Kidney (tissue), 14 donors: ENCODE results near the gene SETD1B. TPM values are rescaled to one million over a fixed set of nuclear protein-coding genes. Genes with fewer than 3 reads are reported as not detected.

ENCODE experiments used
- DNase-seq, 5 donors: peaks; one replicate each; pipeline ENCODE4 v3.0.0-alpha.2; 2013 to 2020
- FAIRE-seq: peaks from 2 replicates; lab custom pipeline; 2012; peaks lifted over from hg19 to GRCh38; lab: Jason Lieb, UNC
- H3K27ac ChIP-seq, 2 donors: one replicate each; pipeline ENCODE4 v1.7.0; 2013; ENCODE audit warnings: low read depth in 2 of 2, low read length in 2 of 2, inconsistent platforms in 1 of 2
- H3K27me3 ChIP-seq: one replicate; pipeline ENCODE4 v1.7.1; 2013; ENCODE audit warnings: low read length, inconsistent platforms; ENCODE audit not compliant: control insufficient read depth, insufficient read depth
- H3K36me3 ChIP-seq, 3 donors: one replicate each; pipeline versions ENCODE4 v1.7.0 to v1.7.1; 2013; ENCODE audit warnings: low read length in 3 of 3, control low read depth in 1 of 3, inconsistent platforms in 1 of 3; ENCODE audit not compliant: insufficient read depth in 3 of 3, control insufficient read depth in 2 of 3
- H3K4me1 ChIP-seq, 3 donors: one replicate each; pipeline versions ENCODE4 v1.7.0 to v1.7.1; 2013; ENCODE audit warnings: low read length in 3 of 3, inconsistent platforms in 1 of 3, low read depth in 1 of 3; ENCODE audit not compliant: control insufficient read depth in 2 of 3, insufficient read depth in 2 of 3
- H3K4me3 ChIP-seq, 3 donors: one replicate each; pipeline versions ENCODE4 v1.7.0 to v1.8.1; 2013; ENCODE audit warnings: low read length in 3 of 3, control low read depth in 1 of 3, inconsistent platforms in 1 of 3
- H3K9ac ChIP-seq, 3 donors: one replicate each; pipeline versions ENCODE4 v1.7.0 to v1.7.1; 2013; ENCODE audit warnings: low read length in 3 of 3, control low read depth in 1 of 3, inconsistent platforms in 1 of 3
- H3K9me3 ChIP-seq, 3 donors: one replicate each; pipeline versions ENCODE4 v1.7.0 to v1.7.1; 2013; ENCODE audit warnings: low read length in 3 of 3, control low read depth in 1 of 3, inconsistent platforms in 1 of 3; ENCODE audit not compliant: control insufficient read depth in 2 of 3, insufficient read depth in 1 of 3
- CTCF ChIP-seq: IDR thresholded peaks from 3 replicates; pipeline ENCODE4 v1.5.1; 2012; ENCODE audit warnings: mild to moderate bottlenecking, moderate library complexity, borderline replicate concordance; ENCODE audit not compliant: insufficient read depth; ENCODE audit errors: extremely low read depth
- intact Hi-C: fragments of 100-400 bp; cut with DNase I; formaldehyde crosslinking; loops from one replicate; pipeline ENCODE4 v1.11.1; 2022
- polyA plus RNA-seq: library from polyadenylated mRNA; stranded (reverse); fragments of 350-450 nt; fragmentation: Illumina TruSeq; extraction: RNeasy Lipid Tissue Mini Kit (QIAGEN cat#74804); gene quantifications from one replicate; pipeline ENCODE4 v1.2.3, GENCODE V29; 2014; ENCODE audit warnings: low read depth, low replicate concordance; ENCODE audit not compliant: insufficient read depth
- total RNA-seq: library from RNA; stranded (reverse); fragmentation: NEBNext Ultra II Directional; extraction: Animal tissue kit (Norgen Biotek cat#: 25700); gene quantifications from one replicate; pipeline ENCODE4 v1.2.1, GENCODE V29; 2021
- donor health status: control.
- donor health status: control.
- donor health status: control.
- donor health status: control.
- donor health status: control.
- donor health status: DM: yes; HTN: yes; CAD: no.
- donor health status: Normal renal cell carcinoma (clear cell type).

The SETD1B gene
- total and polyA plus RNA-seq, 2 donors from 2014 or later: 3.5 to 34.5 TPM

GRCh38 chr12:121857322-121858246, 53.8 kb downstream of the SETD1B start:
- Histone ChIP-seq H3K4me1 (peaks cover 0 to 21% (median 4%) of the 10 kb centered on the region in 3 donors), H3K36me3 (no peaks in the 10 kb centered on the region), H3K4me3 (peak overlapping the region in 2 of 3 donors; percentile 60 to 65), H3K27ac (peak overlapping the region; percentile 85 to 93), H3K9me3 (no peaks in the 10 kb centered on the region), H3K27me3 (no peaks in the 10 kb centered on the region), H3K9ac (peak overlapping the region in 1 of 3 donors; percentile 79)
- TF ChIP-seq CTCF: no peak
- intact Hi-C loops: no loop called here
- DNase-seq (peak in 3 of 5 donors; percentile 28 to 56 (median 31)), FAIRE-seq (no peak)

DNA sequence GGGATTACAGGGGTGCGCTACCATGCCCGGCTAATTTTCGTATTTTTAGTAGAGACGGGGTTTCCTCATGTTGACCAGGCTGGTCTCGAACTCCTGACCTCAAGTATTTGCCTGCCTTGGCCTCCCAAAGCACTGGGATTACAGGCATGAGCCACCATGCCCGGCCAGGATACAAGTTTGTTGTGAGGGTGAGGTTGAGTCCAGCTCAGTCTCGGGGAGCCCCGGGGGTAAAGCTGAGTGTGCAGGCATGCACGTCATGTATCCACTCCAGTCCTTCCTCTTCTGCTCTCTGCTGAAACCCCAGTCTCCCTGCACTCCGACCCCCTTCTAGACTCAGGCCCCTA, 54.5 kb downstream of the SETD1B start:
- no peaks in the 10 kb centered on the region for H3K36me3 ChIP-seq
- FAIRE-seq: no peak
- no peak for DNase-seq
- no peaks in the 10 kb centered on the region for H3K9me3 ChIP-seq
- H3K27me3 ChIP-seq: no peaks in the 10 kb centered on the region
- no peak for TF ChIP-seq CTCF
- H3K4me1 ChIP-seq: peaks cover 0 to 21% (median 4%) of the 10 kb centered on the region in 3 donors
- H3K4me3 ChIP-seq: peak overlapping the region in 2 of 3 donors; percentile 60 to 65
- peak overlapping the region in 1 of 3 donors; percentile 79 for H3K9ac ChIP-seq
- intact Hi-C loops: no loop called here
- H3K27ac ChIP-seq: peak overlapping the region; percentile 85 to 93

DNA sequence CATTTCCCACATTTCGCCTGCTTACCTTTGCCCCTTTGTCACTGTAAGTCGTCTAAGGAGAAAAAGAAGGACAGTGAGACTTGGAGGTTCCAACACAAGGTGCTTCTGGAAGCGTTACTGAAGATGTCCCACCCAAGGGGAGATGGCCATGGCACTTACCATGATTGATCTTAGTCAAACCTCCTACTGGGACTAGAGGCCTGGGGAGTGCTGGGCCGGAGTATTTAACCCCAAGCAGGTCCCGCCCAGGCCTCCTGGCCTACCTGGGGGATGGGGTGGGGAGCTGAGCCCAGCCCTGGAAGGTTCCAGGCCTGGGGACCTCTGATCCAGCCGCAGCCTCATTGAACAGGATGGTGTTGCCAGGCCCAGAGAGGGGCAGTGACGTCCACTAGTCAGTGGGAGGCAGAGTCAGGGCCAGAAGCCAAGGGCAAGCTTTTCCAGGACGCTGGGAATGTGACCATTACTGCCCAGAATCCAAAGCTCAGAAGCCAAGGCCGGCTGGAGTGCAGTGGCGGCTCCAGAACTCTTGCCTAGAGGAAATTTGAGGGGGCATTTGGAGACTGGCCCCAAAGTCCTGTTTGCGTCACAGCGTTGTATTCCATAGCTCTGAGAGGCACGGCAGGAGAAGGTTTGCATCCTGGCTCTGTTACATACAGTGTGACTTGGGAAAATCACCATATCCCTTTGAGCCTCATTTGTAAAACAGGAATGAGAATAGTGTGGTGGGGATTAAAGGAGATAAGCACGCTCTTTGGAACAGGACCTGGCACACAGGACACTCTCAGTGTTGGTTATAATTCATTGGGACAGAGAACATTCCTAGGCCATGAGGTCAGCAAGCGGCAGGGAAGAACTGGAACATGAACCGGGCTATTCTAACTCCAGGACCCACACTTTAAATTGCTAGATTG, 55.1 kb downstream of the SETD1B start, which contains the start of gene HPD:
Gene HPD, minus strand, starts transcription at position 198 of the 911 bp plus-strand sequence. Its CDS starts 36 bp downstream, at position 162.
- peaks cover 0 to 21% (median 4%) of the 10 kb centered on the region in 3 donors for H3K4me1 ChIP-seq
- H3K27me3 ChIP-seq: no peaks in the 10 kb centered on the region
- intact Hi-C loops: no loop called here
- no peak for FAIRE-seq
- peak within 1 kb of the TSS in 2 of 3 donors; percentile 33 to 79 for H3K9ac ChIP-seq
- H3K4me3 ChIP-seq: peak within 1 kb of the TSS in 2 of 3 donors; percentile 60 to 65
- no peaks in the 10 kb centered on the region for H3K9me3 ChIP-seq
- no peaks in the 10 kb centered on the region for H3K36me3 ChIP-seq
- no peak for TF ChIP-seq CTCF
- DNase-seq: peak; percentile 56 to 91 (median 69)
- H3K27ac ChIP-seq: peak within 1 kb of the TSS; percentile 85 to 93
